H7 (cell line): Measurements from ENCODE around the gene DNAJC5. TPM values are rescaled to one million over a fixed set of nuclear protein-coding genes. Genes with fewer than 3 reads are reported as not detected.
A peak's percentile ranks its signal among the peaks of the same experiment; 100 is the strongest.

ENCODE experiments used
- DNase-seq: peaks from one replicate; pipeline ENCODE4 v3.0.0; 2012
- H3K27me3 ChIP-seq: 2 replicates; pipeline ENCODE4 v1.6.0; 2011; ENCODE audit warnings: mild to moderate bottlenecking, low read length; ENCODE audit not compliant: control insufficient read depth, insufficient read depth
- H3K36me3 ChIP-seq: replicated peaks from 2 replicates; pipeline ENCODE4 v1.5.1; 2011; ENCODE audit warnings: low read length; ENCODE audit not compliant: control insufficient read depth, insufficient read depth
- H3K4me3 ChIP-seq: 2 replicates; pipeline ENCODE4 v1.5.1; 2011; ENCODE audit warnings: low read depth, mild to moderate bottlenecking, control low read depth, low read length, moderate library complexity; ENCODE audit not compliant: insufficient read depth
- total RNA-seq: library from RNA; depleted of rRNA; stranded (reverse); fragments of >200 nt; shearing (Covaris generic); gene quantifications from 2 replicates; pipeline ENCODE4 v1.2.3, GENCODE V29; 2014

Gene DNAJC5
- total RNA-seq, 1 experiment from 2014 or later: 30.8 TPM

- H3K36me3 ChIP-seq: peaks cover 11% of the 10 kb centered on the region
- no peaks in the 10 kb centered on the region for H3K27me3 ChIP-seq
- peak; percentile 49 for DNase-seq
- H3K4me3 ChIP-seq: no peak overlapping the region
Observed at GRCh38 chr20:63930971-63931553, 36.1 kb downstream of the DNAJC5 start.

- Histone ChIP-seq H3K27me3 (no peaks in the 10 kb centered on the region), H3K36me3 (peaks cover 11% of the 10 kb centered on the region), H3K4me3 (no peak overlapping the region)
- peak; percentile 40 for DNase-seq
Observed at GRCh38 chr20:63931735-63932134, 36.8 kb downstream of the DNAJC5 start.

- Histone ChIP-seq H3K36me3 (peaks cover 11% of the 10 kb centered on the region), H3K4me3 (no peak overlapping the region), H3K27me3 (no peaks in the 10 kb centered on the region)
- peak; percentile 39 for DNase-seq
Observed at GRCh38 chr20:63932606-63933160, 37.8 kb downstream of the DNAJC5 start.

- Histone ChIP-seq H3K36me3 (peaks cover 8% of the 10 kb centered on the region), H3K4me3 (no peak overlapping the region), H3K27me3 (no peaks in the 10 kb centered on the region)
- DNase-seq: no peak
Observed at GRCh38 chr20:63933646-63934045, 38.7 kb downstream of the DNAJC5 start.

GRCh38 chr20:63934271-63935068 lies 39.5 kb downstream of the DNAJC5 start:
- H3K27me3 ChIP-seq: no peaks in the 10 kb centered on the region
- H3K4me3 ChIP-seq: no peak overlapping the region
- H3K36me3 ChIP-seq: peaks cover 7% of the 10 kb centered on the region
- peak; percentile 92 for DNase-seq

GRCh38 chr20:63935447-63935846 lies 40.5 kb downstream of the DNAJC5 start:
- Histone ChIP-seq H3K36me3 (peaks cover 3% of the 10 kb centered on the region), H3K27me3 (no peaks in the 10 kb centered on the region), H3K4me3 (no peak overlapping the region)
- DNase-seq: no peak

- no peak overlapping the region for H3K4me3 ChIP-seq
- DNase-seq: no peak
- H3K36me3 ChIP-seq: no peaks in the 10 kb centered on the region
- H3K27me3 ChIP-seq: no peaks in the 10 kb centered on the region
Observed at GRCh38 chr20:63937596-63937995, 42.7 kb downstream of the DNAJC5 start.

- peak overlapping the region; percentile 72 for H3K4me3 ChIP-seq
- DNase-seq: peak; percentile 84
Observed at GRCh38 chr20:63939061-63939935, 44.4 kb downstream of the DNAJC5 start.

GRCh38 chr20:63940071-63940471 lies 45.1 kb downstream of the DNAJC5 start:
- no peaks in the 10 kb centered on the region for H3K27me3 ChIP-seq
- H3K4me3 ChIP-seq: peak overlapping the region; percentile 55; the same call in 1 of the 2 replicates

More at GRCh38 chr20:63939061-63939935, 44.4 kb downstream of the DNAJC5 start:
- Histone ChIP-seq H3K27me3 (no peaks in the 10 kb centered on the region), H3K36me3 (peaks cover 7% of the 10 kb centered on the region)

GRCh38 chr20:63940472-63941266 lies 45.7 kb downstream of the DNAJC5 start:
- Histone ChIP-seq H3K4me3 (peak overlapping the region; percentile 55), H3K36me3 (peaks cover 12% of the 10 kb centered on the region), H3K27me3 (no peaks in the 10 kb centered on the region)
- no peak for DNase-seq

More at GRCh38 chr20:63940071-63940471, 45.1 kb downstream of the DNAJC5 start:
- H3K36me3 ChIP-seq: peaks cover 8% of the 10 kb centered on the region
- no peak for DNase-seq

- peak; percentile 97 for DNase-seq
- Histone ChIP-seq H3K27me3 (no peaks in the 10 kb centered on the region), H3K4me3 (peak overlapping the region; percentile 55), H3K36me3 (peaks cover 12% of the 10 kb centered on the region)
Observed at GRCh38 chr20:63941282-63942081, 46.6 kb downstream of the DNAJC5 start.

GRCh38 chr20:63942250-63942951 lies 47.5 kb downstream of the DNAJC5 start:
- H3K27me3 ChIP-seq: no peaks in the 10 kb centered on the region
- peak; percentile 98 for DNase-seq
- peaks cover 12% of the 10 kb centered on the region for H3K36me3 ChIP-seq
- peak overlapping the region; percentile 21 for H3K4me3 ChIP-seq
